Fibroblast of mammary gland (primary cell): ENCODE measurements around the gene JHY.

Experiments used
- DNase-seq: peaks from one replicate; pipeline ENCODE4 v3.0.0-alpha.2; 2010; ENCODE audit warnings: low read depth
- H3K4me3 ChIP-seq: 2 replicates; pipeline ENCODE4 v1.5.1; 2011; ENCODE audit warnings: low read depth, mild to moderate bottlenecking, low read length, moderate library complexity; ENCODE audit not compliant: control insufficient read depth
- CTCF ChIP-seq: conservative IDR thresholded peaks from 2 replicates; pipeline ENCODE4 v1.5.1; 2011; ENCODE audit warnings: low read depth, low read length, inconsistent platforms; ENCODE audit not compliant: control insufficient read depth, insufficient read depth

The JHY gene

GRCh38 chr11:122931510-122931909 is 49.0 kb downstream of the JHY start:
- H3K4me3 ChIP-seq = no peak overlapping the region
- TF ChIP-seq CTCF = no peak
- no peak for DNase-seq

GRCh38 chr11:122933416-122933815 is 50.9 kb downstream of the JHY start:
- TF ChIP-seq CTCF = no peak
- peak; percentile 47 for DNase-seq

GRCh38 chr11:122937983-122938382 is 55.4 kb downstream of the JHY start:
- no peak overlapping the region for H3K4me3 ChIP-seq
- TF ChIP-seq CTCF = no peak
- no peak for DNase-seq

More at GRCh38 chr11:122933416-122933815, 50.9 kb downstream of the JHY start:
- H3K4me3 ChIP-seq = no peak overlapping the region

GRCh38 chr11:122938557-122938956 is 56.0 kb downstream of the JHY start:
- DNase-seq = no peak
- no peak overlapping the region for H3K4me3 ChIP-seq
- no peak for TF ChIP-seq CTCF

- TF ChIP-seq CTCF = no peak
- DNase-seq = no peak
- no peak overlapping the region for H3K4me3 ChIP-seq
These were observed 68.7 kb downstream of the JHY start for GRCh38 chr11:122951211-122951610.

GRCh38 chr11:122954455-122954854 is 71.9 kb downstream of the JHY start:
- TF ChIP-seq CTCF = no peak
- no peak overlapping the region for H3K4me3 ChIP-seq
- no peak for DNase-seq

- TF ChIP-seq CTCF = no peak
- no peak overlapping the region for H3K4me3 ChIP-seq
- DNase-seq = no peak
These were observed 81.4 kb downstream of the JHY start for GRCh38 chr11:122963961-122964360.
